NCI-H1048 (cell line): ENCODE data around the gene GALNT12.

Experiments
- DNase-seq: peaks from one replicate; lab custom pipeline; 2025; lab: John Stamatoyannopoulos, UW

Gene GALNT12

DNA sequence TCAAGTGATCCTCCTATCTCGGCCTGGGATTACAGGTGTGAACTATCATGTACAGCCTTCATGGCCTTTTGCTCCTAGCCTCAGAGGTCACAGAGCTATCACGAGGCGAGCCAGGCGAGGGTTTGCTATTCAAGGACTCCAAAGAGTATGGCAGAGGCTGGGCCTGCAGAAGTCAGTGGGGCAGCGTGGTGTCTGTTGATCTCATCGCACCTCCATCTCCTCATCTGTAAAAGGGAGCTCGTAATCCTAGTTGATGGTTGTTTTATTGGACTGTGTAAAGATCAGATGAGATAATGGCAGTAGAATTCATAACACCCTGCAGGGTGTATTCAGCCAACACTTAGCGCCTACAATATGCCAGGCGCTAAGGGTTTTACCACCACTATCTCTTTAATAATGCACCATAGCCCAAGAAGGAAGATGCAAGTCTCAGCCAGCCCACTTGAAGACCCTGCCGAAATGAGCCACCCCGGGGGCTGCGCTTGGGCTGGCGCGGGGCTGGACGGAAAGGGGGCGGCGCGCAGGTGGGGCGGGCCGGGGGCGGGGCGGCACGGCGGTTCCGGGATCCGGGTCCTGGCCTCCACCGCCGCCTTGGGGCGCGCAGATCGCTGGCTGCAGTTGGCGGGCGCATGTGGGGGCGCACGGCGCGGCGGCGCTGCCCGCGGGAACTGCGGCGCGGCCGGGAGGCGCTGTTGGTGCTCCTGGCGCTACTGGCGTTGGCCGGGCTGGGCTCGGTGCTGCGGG lies at the start of gene GALNT12:
GALNT12 (plus strand) TSS at position 601 of the 744 bp plus-strand sequence; CDS start at position 630, 29 bp downstream.
- DNase-seq: no peak

GRCh38 chr9:98760231-98760630 lies 47.2 kb upstream of the GALNT12 start:
- DNase-seq: no peak

GRCh38 chr9:98763986-98764745 lies 43.3 kb upstream of the GALNT12 start:
- DNase-seq: no peak

- DNase-seq: no peak
Observed at GRCh38 chr9:98765256-98765655, 42.2 kb upstream of the GALNT12 start.

- no peak for DNase-seq
Observed at GRCh38 chr9:98766586-98766985, 40.9 kb upstream of the GALNT12 start.

DNA sequence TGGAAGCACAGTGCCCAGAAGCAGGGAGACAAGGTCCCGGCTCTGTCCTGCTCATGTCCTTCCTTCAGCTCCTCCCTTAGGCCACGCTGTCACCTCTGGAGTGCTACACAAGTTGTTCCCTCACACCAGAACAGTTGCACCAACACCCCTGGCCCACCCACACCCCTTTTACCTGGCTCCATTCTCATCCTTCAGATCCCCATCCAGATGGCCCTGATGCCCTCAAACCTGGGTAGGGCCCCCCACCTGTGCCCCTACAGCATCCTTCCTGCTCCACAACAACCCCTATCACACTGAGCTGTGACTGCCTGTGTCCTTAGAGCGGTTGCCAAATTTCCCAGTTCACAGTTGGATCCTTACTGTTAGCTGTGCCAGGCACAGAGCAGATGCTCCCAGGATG lies 40.3 kb upstream of the GALNT12 start:
- DNase-seq: no peak

DNA sequence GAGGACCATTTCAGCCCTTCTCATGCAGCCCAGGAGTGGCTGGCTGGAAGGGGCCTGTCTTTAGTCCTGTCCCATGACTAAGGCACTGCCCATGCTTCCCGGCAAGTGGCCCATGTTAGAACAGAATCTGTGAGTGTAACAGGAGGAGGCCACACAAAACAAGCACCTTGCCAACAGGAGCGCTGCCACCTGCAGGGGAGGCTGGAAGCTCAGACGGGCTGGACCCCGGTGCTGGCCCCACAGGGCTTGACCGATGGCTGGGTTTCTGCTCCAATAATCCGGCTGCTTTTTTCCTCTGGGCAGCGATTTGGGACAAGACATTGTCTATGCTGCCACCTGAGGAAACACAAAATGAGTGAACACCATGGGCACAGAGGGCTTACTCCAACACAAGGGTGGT lies 39.6 kb upstream of the GALNT12 start:
- DNase-seq: no peak

GRCh38 chr9:98768344-98768743 lies 39.1 kb upstream of the GALNT12 start:
- no peak for DNase-seq

DNA sequence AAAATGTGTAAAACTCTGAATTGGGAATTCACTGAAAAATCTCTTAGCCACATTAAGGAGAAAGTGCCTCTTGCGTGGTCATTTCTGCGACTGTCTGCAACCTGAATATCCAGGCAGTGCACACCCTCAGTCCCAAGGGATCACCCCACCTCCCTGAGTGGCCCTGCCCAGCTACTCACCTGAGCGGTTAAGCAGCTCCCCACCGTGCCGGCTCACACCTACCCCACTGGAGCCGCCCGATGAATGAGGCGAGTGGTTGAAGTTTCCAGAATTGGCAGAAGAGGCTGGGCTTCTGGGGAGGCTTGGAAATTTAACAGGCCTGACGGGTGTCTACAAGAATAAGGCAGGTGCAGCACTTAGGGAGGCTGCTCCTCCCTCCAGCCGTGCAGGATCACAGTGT lies 36.8 kb upstream of the GALNT12 start:
- no peak for DNase-seq

DNA sequence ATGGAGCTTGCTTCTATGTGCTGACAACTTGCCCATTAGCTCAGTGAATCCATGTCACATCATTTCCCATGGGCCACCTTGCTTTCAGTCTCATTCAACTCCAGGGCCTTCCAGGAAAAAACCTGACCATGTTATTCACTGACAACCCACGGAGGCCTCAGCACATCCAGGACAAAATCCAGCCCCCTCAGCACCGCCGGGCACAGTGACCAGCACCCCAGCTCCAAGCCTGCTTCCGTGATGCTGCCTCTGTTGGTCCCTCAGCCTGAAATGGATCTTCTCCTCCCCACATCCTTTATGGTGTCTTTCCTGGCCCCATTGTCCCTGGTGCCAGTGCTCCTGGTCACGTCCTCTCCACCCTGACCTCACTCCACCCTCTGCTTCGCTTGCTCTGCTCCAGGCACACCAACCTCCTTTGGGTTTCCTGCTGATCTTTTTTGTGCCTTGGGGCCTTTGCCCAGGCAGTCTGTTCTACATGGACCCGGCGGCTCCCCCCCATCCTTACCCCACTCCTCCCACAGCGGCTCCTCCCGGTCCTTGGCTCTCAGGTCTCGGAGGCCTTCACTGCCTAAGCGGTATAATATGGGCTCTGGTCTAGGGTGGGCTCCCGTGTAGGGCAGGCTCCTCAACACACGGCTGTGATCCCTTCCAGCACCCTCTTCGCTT lies 36.1 kb upstream of the GALNT12 start:
- no peak for DNase-seq

DNA sequence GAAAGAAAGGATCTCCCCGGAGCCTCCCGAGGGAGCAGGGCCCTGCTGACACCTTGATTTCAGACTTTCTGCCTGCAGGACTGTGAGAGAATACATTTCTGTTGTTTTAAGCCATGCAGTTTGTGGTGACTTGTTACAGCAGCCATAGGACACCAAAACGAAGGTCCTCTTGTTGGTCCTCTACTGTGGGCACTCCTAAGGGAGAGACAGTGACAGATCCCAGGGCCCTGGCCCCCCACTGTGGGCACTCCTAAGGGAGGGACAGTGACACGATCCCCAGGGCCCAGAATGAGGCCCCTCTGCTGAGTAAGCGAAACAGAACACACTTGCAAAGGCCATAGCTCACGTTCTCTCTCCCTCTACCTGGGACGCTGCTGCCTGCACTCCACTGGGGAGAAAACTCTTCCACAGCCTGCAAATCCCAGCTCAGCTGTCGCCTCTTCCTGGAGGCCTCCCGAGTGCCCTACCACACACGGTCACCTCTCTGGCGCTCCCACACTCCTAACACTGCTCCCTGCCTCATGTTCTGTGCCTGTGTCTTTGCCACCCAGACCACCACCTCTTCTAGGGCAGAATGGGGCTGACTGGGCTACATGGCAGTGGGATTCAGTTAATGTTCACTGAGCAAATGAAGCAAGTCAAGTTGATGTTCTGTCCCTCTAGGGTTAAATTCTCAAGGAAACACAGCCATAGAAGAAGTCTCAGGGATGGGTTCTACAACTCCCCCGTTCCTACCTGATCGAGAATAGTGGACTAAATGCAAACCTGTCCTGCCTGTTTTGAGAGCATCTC lies 34.9 kb upstream of the GALNT12 start:
- no peak for DNase-seq

DNA sequence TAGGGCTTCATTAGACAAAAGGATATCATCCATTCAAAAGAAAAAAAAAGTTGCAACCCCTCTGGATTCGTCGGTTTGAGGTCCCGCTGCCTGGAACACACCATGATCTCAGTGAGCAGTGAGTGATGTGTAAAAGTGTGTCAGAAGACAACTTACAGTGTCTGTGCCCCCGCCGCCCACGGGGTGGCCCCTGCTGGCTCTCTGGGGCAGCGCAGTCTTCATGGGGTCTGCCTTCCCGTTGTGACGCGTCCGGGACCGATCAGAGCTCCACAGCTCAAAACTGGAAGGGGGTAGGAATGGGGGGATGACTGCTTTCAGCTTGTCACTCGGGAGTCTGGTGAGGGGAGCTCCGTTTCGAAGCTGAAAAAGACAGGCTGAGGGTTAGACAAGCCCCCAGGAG lies 33.7 kb upstream of the GALNT12 start:
- no peak for DNase-seq

GRCh38 chr9:98774746-98775145 lies 32.7 kb upstream of the GALNT12 start:
- DNase-seq: no peak

DNA sequence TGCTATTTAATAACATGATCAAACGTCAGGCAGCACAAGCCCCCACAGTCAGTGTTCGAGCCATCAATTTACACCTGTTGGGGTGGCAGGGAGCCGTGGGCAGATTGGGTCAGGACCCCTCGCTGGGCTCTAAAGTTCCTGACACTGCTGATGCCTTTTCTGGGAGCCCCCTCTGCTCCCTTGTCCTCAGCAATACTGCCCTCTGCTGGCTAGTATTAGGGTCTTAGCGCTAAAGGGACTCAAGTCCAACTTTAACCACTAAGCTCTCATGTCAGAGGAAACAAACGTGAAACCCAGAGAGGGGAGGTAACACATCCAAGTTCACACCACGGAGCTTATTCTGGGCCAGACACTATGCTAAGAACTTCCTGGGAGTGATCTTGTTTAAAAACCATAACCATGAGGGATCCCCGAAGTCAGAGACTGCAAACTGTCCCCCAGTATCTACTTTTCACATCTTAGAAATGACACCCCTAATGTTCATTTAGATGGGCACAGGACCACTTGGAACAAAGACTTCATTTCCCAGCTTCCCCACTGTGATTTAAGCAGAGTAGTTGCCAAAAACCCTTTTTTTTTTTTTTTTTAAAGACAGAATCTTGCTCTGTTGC lies 31.5 kb upstream of the GALNT12 start:
- no peak for DNase-seq

DNA sequence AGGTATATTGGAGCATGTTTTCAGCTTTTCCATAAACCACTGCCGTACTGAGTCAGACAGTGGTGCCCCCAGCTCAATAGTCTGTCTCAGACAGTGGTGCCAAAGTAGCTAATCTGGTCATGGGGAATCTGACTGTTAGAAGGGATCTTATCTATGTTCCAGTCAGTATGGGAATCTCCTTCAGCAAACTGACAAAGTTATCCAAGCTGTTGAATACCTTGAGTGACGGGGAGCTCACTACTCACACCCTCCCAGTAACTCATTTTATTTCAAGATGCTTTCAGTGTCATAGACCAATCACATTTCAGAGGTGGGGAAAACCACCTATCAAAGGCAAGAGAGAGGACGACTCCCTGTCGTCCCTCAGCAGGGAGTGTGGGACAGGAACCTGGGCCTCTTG lies 29.9 kb upstream of the GALNT12 start:
- no peak for DNase-seq

DNA sequence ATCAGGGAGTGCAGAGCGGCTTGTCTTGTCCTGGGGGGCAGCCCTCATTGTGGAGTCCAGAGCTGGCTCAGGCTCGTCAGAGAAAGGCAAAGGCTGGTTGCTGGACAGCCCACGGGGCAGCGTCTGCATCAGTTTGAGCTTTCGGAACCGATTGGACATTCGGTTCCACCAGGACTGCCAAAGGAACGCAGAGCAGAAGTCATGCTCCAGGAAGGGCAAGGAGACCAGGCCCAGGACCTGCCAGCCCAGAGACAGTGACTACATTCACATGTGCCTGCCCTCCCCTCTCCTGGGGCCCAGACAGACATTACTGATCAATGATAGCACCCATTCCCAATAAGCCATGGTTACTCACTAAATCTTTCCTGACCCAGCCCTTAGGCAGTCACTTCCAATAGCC lies 29.2 kb upstream of the GALNT12 start:
- no peak for DNase-seq

GRCh38 chr9:98778711-98779530 lies 28.5 kb upstream of the GALNT12 start:
- DNase-seq: no peak

DNA sequence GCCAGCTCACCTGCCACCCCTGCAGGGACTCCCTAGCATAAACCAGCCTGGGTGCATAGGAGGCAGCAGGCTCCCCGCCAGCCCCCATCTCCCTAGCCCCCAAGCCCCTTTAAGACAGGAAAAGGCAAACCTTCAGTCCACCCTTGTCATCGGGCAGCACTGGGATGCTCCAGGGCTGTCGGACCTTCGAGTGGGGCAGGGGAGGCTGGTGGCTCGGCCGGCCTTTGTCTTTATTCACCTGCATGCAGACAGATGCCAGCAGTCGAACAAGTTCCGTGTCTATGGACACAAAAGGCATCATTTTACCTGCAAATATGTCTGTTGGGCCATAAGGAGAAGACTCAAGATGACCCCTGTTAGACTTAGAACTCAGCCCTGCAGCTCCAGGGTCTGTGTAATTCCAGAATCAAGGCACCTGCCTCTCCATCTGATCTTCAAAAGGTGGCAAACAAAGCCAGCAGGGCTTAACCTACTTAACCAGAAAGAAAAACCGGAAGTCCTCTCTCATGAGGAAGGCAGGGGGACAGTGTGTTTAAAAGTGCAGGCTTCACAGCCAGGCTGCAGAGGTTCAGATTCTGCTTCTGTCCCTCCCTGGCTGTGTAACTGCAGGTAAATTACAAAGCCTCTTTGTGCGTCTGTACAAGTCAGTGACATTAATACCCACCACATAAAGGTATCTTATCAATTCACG lies 27.3 kb upstream of the GALNT12 start:
- no peak for DNase-seq

- no peak for DNase-seq
Observed at GRCh38 chr9:98781588-98782383, 25.7 kb upstream of the GALNT12 start.
